Activated CD4-positive, alpha-beta memory T cell treated with anti-CD3 and anti-CD28 coated beads, Interleukin-2, amount 10 ng/mL, durations not matched to agents 7 days and 5 days (primary cell): Measurements from ENCODE around the gene PPP1R12B. TPM values are rescaled to one million over a fixed set of nuclear protein-coding genes. Genes with fewer than 3 reads are reported as not detected.
"Not testable (repeated sequence)": the region's sequence is repeated elsewhere in the genome, so short reads cannot be mapped to it uniquely, and the experiment has no call there.

Source experiments
- CTCF ChIA-PET: fragments of 350-600 bp; sonication (Branson Sonifier 250); formaldehyde crosslinking; loops from one replicate; lab custom pipeline; 2021; ENCODE audit warnings: antibody characterized with exemption, inconsistent platforms; lab: Charles Lee
- POLR2A ChIA-PET: fragments of 350-600 bp; sonication (Branson Sonifier 250); formaldehyde crosslinking; loops from one replicate; lab custom pipeline; 2021; ENCODE audit warnings: antibody characterized with exemption; lab: Charles Lee
- DNase-seq: peaks from one replicate; pipeline ENCODE4 v3.0.0-alpha.2; 2020
- H3K27ac Mint-ChIP-seq: one replicate; pipeline ENCODE4 v1.8.0; 2021; ENCODE audit warnings: mild to moderate bottlenecking, mixed read lengths
- H3K27me3 Mint-ChIP-seq: one replicate; pipeline ENCODE4 v1.8.0; 2021; ENCODE audit warnings: mixed read lengths
- H3K36me3 Mint-ChIP-seq: one replicate; pipeline ENCODE4 v1.8.0; 2021; ENCODE audit warnings: low read depth, mixed read lengths
- H3K4me1 Mint-ChIP-seq: one replicate; pipeline ENCODE4 v1.8.0; 2021; ENCODE audit warnings: mixed read lengths
- H3K4me3 Mint-ChIP-seq: one replicate; pipeline ENCODE4 v1.8.0; 2021; ENCODE audit warnings: mild to moderate bottlenecking, mixed read lengths
- H3K9me3 Mint-ChIP-seq: one replicate; pipeline ENCODE4 v1.8.0; 2021; ENCODE audit warnings: mixed read lengths
- total RNA-seq, 2 experiments: library from RNA; stranded (reverse); gene quantifications; one replicate each; pipeline ENCODE4 v1.2.3, GENCODE V29; 2021

Gene PPP1R12B
- total RNA-seq, 2 experiments from 2014 or later = 16.7 to 20.0 TPM

DNA sequence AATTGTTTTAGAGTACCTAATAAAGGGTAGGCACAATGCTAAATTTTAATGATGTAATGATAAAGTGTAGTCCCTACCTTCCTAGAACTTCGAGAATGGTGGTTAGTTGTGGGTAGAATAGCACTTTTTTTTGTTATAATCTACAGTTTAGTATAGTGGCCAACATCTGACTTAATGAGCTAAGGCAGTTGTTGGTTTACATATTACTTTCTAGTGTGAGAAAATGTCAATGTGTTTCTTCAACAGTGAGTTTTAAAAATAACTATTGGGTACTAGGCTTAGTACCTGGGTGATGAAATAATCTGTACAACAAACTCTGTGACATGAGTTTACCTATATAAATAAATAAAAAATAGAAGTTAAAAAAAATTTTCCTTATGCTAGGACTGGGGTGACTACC is 120.6 kb downstream of the PPP1R12B start:
- CTCF ChIA-PET, H3K4me3 Mint-ChIP-seq, H3K36me3 Mint-ChIP-seq, H3K27me3 Mint-ChIP-seq, DNase-seq, H3K27ac Mint-ChIP-seq, H3K4me1 Mint-ChIP-seq, POLR2A ChIA-PET, H3K9me3 Mint-ChIP-seq: not testable (repeated sequence)

DNA sequence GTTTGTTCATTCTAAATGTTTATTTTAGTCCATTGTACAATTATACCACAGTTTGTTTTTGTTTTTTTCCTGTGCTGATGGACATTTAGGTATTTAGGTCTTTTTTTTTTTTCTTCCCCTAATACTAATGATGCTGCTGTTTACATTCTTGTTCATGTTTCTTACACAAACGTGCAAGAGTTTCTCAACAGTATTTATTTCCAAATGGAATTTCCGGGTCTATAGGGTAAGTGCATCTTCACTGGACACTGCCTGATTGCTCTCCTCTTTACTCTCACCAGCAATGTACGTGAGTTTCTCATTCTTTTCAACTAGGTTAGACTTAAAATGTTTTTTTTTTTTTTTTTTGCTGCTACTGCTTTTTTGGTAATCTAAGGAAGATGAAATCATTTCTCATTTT is 122.7 kb downstream of the PPP1R12B start:
- no peak for DNase-seq
- POLR2A ChIA-PET = no interaction called here
- no peak overlapping the region for H3K27ac Mint-ChIP-seq
- H3K36me3 Mint-ChIP-seq = no peaks in the 10 kb centered on the region
- peaks cover 6% of the 10 kb centered on the region for H3K4me1 Mint-ChIP-seq
- H3K4me3 Mint-ChIP-seq = no peak overlapping the region
- no peaks in the 10 kb centered on the region for H3K27me3 Mint-ChIP-seq
- H3K9me3 Mint-ChIP-seq = no peaks in the 10 kb centered on the region
- CTCF ChIA-PET = no interaction called here

DNA sequence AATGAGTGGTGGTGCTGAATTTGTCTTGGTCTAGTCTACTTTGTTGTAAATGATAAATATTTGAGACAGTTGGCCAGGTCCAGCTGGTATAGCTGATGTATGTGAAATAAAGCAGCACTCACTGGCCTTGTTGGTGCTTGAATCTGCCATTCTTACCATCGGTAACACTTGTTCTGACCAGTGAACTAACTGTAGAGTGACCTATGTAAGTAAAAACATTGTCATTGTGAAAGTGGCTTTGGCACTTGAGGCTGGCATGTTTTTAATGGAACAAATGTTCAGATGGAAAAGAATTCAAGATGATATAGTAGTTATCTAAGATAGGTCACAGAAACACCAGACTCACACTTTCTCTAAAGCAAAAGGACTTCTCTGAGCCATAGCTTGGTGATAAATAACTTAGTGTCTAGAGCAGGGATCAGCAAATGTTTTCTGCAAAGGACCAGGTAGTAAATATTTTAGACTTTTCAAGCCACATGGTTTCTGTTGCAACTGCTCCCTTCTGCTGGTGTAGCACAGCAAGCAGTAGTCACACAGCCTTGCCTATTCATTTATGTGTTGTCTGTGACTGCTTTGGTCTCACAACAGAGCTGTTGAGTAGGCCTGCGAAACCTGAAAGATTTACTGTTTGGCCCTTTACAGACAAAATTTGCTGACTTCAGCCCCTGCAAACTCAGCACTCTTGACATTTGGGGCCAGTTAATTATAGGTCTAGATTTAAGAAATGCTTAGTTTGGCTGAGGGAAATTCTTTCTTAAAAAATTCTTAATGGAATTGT is 124.0 kb downstream of the PPP1R12B start:
- H3K27ac Mint-ChIP-seq, H3K27me3 Mint-ChIP-seq, POLR2A ChIA-PET, H3K9me3 Mint-ChIP-seq, H3K4me3 Mint-ChIP-seq, DNase-seq, H3K4me1 Mint-ChIP-seq, H3K36me3 Mint-ChIP-seq: not testable (repeated sequence)
- CTCF ChIA-PET = interaction anchor here (0.6 to 1.2 kb wide), 2 partner anchors 8 to 1072 kb away, joined by 3 read pairs; no protein-coding TSS in a partner anchor

DNA sequence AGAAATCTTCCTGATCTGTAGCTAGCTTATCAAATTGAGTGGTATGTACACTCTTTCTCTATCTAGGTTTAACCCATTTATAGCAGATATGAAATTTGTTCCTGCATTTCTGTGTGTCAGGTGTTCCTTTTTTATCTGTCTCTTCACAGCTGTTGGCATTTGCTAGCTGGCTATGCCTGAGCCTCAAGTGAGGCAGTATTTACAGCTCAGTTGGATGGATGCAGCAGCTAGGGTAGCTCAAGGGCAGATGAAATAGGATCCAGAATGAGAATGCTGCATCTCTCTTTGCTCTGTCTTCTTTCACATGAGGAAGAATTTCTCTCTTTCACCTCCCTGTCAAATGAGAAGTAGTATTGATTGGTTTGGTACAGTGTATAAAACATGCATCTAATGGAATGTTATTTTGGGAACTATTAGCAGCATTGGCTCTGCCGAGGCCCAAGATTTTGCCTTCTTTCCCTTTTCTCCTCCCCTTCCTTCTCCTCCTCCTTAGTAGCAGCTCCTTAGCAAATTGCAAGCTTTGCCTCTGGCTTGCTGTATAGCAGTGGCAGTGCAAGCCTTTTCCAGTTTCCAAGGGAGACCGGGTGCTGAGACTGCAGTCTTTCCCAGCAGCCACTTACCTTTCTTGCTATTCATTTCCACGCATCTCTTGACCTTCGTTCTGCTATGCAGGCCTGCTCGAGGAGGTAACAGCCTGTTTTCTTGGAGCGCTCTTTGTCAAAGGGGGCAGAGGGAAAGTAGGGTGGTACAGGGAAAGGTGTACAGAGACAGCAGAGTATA is 125.0 kb downstream of the PPP1R12B start:
- H3K27ac Mint-ChIP-seq, H3K4me1 Mint-ChIP-seq, H3K9me3 Mint-ChIP-seq, POLR2A ChIA-PET, H3K36me3 Mint-ChIP-seq, H3K4me3 Mint-ChIP-seq, H3K27me3 Mint-ChIP-seq, DNase-seq: not testable (repeated sequence)
- CTCF ChIA-PET = interaction anchor here (1.2 kb wide), 1 partner anchor 9 kb away, joined by 3 read pairs; no protein-coding TSS in a partner anchor

DNA sequence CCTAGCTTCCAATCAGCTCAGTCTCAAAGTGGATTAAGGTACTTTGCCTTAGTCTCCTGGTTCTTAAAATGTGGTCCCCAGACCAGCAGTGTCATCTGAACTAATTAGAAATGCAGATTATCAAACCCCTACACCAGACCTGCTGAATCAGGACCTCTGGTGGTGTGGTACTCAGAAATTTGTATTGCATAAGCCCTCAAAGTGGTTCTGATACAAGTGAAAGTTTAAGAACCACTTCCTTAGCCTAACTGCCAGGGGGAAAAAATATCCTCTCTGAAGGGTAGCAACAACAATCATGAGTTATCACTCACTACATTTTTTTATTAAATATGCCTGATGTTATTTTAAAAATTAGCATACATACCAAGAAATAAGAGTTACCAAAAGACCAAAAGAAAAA is 131.2 kb downstream of the PPP1R12B start:
- H3K4me3 Mint-ChIP-seq, H3K27ac Mint-ChIP-seq, H3K9me3 Mint-ChIP-seq, CTCF ChIA-PET, H3K36me3 Mint-ChIP-seq, DNase-seq, POLR2A ChIA-PET: not testable (repeated sequence)
- Mint-ChIP-seq H3K27me3 (peaks cover 21% of the 10 kb centered on the region), H3K4me1 (peaks cover 33% of the 10 kb centered on the region)

DNA sequence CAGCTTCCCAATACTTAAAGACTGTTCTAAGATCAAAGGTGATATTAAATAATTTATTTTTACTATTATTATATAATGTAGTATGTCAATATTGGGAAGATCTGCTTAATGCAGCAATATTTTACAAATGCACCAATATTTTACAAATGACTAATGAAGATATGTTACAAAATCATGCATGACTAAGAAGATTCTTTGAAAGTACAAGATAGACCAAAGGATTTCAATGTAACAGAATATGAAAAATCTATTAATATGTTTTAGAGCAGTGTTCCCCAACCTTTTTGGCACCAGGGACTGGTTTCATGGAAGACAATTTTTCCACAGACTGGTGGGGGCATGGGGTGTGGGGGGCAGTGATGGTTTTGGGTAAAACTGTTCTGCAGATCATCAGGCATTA is 132.1 kb downstream of the PPP1R12B start:
- peaks cover 38% of the 10 kb centered on the region for H3K4me1 Mint-ChIP-seq

DNA sequence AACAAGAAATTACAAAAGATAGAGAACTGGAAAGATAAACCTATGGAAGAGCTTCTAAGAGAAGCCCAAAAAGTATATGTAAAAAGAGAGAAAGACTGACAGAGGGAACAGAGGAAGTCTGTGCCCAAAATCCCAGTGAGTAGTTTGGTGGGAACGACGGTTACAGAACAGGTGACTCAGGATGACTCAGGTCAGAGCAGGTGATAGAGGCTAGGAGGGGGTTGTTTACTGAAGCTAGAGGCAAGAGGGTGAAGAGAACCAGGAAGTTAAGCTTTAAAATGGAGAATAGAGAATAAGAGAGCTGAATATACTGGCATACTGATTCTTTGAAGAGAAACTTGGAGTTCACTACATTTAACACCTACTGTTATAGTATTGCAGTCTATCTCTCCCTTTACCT is 134.9 kb downstream of the PPP1R12B start:
- H3K4me1 Mint-ChIP-seq = peaks cover 46% of the 10 kb centered on the region
- CTCF ChIA-PET = interaction anchor here (0.7 kb wide), 1 partner anchor 25 kb away, joined by 3 read pairs; no protein-coding TSS in a partner anchor
- not testable (repeated sequence) for H3K4me3 Mint-ChIP-seq

More for the DNA sequence above, 132.1 kb downstream of the PPP1R12B start:
- CTCF ChIA-PET, H3K36me3 Mint-ChIP-seq, H3K4me3 Mint-ChIP-seq, POLR2A ChIA-PET, H3K27ac Mint-ChIP-seq, H3K9me3 Mint-ChIP-seq, DNase-seq: not testable (repeated sequence)
- H3K27me3 Mint-ChIP-seq = peaks cover 26% of the 10 kb centered on the region

DNA sequence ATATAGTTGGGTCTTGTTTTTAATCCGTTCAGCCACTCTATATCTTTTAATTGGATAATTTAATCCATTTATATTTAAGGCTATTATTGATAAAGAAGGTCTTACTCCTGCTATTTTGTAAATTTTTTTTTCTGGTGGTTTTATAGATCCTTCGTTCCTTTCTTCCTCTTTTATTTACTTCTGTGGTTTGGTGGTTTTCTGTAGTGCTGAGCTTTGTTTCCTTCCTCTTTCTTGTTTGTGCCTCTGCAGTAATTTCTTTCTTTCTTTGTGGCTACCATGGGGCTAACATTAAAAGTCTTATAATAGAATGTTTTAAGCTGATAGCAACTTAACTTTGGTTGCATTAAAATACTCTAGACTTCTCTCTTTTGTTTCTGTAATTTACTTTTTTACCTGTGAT is 135.5 kb downstream of the PPP1R12B start:
- DNase-seq, POLR2A ChIA-PET, H3K4me3 Mint-ChIP-seq, H3K9me3 Mint-ChIP-seq, CTCF ChIA-PET: not testable (repeated sequence)
- Mint-ChIP-seq H3K36me3 (peaks cover 19% of the 10 kb centered on the region), H3K27me3 (peaks cover 27% of the 10 kb centered on the region), H3K27ac (peak overlapping the region; percentile 5), H3K4me1 (peaks cover 49% of the 10 kb centered on the region)

More for the DNA sequence above, 134.9 kb downstream of the PPP1R12B start:
- Mint-ChIP-seq H3K27ac (peak overlapping the region; percentile 25), H3K36me3 (peaks cover 12% of the 10 kb centered on the region), H3K27me3 (peaks cover 27% of the 10 kb centered on the region)
- H3K9me3 Mint-ChIP-seq, DNase-seq, POLR2A ChIA-PET: not testable (repeated sequence)

DNA sequence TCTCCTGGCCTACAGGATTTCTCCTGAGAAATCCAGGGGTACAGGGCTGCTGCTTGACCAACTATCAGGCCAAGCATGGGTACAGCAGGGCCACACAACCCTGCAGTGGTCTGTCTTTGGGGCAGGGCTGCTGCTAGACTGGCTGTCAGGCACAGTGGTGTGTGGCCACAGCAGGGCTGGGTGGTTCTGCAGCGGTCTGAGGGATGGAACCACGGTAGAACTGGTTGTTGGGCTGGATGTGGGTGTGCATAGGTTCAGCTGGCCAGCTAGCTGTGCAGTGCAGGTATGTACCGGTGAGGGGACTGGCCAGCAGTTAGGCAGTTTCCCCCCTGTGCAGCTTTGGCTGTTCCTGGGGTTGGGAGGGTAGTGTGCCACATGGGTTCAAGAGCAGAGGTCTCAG is 136.3 kb downstream of the PPP1R12B start:
- H3K4me1 Mint-ChIP-seq = peaks cover 43% of the 10 kb centered on the region
- H3K36me3 Mint-ChIP-seq = peaks cover 26% of the 10 kb centered on the region
- DNase-seq, H3K9me3 Mint-ChIP-seq, CTCF ChIA-PET, H3K27ac Mint-ChIP-seq, POLR2A ChIA-PET, H3K4me3 Mint-ChIP-seq: not testable (repeated sequence)
- peaks cover 27% of the 10 kb centered on the region for H3K27me3 Mint-ChIP-seq

DNA sequence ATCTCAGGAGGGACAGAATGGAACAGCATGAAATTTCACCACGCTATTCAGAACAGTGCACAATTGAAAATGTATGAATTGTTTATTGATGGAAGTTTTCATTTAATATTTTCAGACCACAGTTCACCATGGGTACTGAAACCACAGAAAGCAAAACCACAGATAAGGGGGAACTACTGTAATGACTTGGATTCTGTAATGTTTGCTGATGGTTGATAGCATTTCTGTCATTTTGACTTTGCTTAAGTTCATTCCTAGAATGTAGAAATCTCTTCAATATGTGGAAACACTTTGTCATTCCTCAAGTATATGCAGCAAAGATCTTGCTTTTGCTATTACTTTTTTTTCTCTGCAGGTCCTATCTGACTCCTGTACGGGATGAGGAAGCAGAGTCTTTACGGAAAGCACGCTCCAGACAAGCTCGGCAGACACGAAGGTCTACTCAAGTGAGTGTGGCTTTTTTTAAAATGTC is 139.7 kb downstream of the PPP1R12B start:
- Mint-ChIP-seq H3K36me3 (peaks cover 34% of the 10 kb centered on the region), H3K4me1 (peaks cover 35% of the 10 kb centered on the region), H3K27me3 (peaks cover 16% of the 10 kb centered on the region)
- DNase-seq, H3K9me3 Mint-ChIP-seq, POLR2A ChIA-PET, CTCF ChIA-PET, H3K4me3 Mint-ChIP-seq, H3K27ac Mint-ChIP-seq: not testable (repeated sequence)

DNA sequence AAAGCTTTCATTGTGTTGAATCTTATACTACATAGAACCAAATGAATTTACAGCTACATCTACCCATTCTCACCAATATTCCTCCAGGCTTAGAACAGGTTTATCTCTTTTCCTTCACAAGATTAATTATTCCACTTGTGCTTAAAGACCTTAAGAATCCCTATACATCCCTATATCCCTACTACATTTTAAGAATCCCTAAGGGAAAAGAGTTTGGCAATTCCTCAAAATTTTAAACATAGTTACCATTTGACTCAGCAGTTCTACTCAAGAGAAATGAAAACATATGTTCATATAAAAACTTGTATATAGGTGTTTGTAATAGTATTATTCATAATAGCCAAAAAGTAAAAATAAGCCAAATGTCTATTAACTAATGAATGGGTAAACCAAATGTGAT is 140.6 kb downstream of the PPP1R12B start:
- H3K4me3 Mint-ChIP-seq, CTCF ChIA-PET, DNase-seq, POLR2A ChIA-PET, H3K27ac Mint-ChIP-seq, H3K9me3 Mint-ChIP-seq: not testable (repeated sequence)
- Mint-ChIP-seq H3K36me3 (peaks cover 34% of the 10 kb centered on the region), H3K4me1 (peaks cover 26% of the 10 kb centered on the region), H3K27me3 (peaks cover 13% of the 10 kb centered on the region)

DNA sequence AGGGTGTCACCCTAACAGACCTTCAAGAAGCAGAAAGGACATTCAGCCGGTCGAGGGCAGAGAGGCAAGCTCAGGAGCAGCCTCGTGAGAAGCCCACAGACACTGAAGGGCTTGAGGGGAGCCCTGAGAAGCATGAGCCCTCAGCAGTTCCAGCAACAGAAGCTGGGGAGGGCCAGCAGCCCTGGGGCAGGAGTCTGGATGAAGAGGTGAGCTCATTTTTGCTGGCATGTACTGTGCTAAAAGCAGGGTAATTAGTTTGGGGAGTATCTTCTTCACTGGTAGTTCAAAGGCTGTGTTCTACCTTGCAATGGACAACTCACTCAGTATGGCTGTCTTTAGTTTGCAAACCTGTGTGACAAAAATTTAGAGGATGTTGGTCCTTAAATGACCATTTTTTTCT is 144.6 kb downstream of the PPP1R12B start:
- Mint-ChIP-seq H3K4me1 (peaks cover 11% of the 10 kb centered on the region), H3K36me3 (peaks cover 36% of the 10 kb centered on the region)
- H3K9me3 Mint-ChIP-seq, H3K4me3 Mint-ChIP-seq, H3K27me3 Mint-ChIP-seq, POLR2A ChIA-PET, CTCF ChIA-PET, DNase-seq, H3K27ac Mint-ChIP-seq: not testable (repeated sequence)

DNA sequence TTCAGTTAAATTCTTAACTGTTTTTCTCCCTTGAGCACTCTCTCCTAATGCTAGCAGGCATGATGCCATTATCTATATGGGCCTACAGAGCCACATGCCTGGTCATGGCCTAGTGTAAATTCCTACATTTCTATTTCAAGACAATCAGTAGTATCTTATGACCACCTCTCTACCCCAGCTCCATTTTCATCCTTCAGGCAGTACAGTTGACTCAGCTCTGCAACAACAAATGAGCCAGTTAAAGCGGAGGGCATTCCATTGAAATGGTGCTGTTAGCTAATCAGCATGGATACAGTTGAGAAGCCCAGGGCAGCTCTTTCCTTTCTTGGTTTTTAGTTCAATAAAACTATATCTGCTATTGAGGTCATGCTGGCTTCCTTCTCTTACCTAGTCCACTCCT is 150.0 kb downstream of the PPP1R12B start:
- CTCF ChIA-PET = no interaction called here

More for the DNA sequence above, 150.0 kb downstream of the PPP1R12B start:
- H3K27ac Mint-ChIP-seq = no peak overlapping the region
- DNase-seq = no peak
- no peaks in the 10 kb centered on the region for H3K27me3 Mint-ChIP-seq
- no peak overlapping the region for H3K4me3 Mint-ChIP-seq
- POLR2A ChIA-PET = no interaction called here
- no peaks in the 10 kb centered on the region for H3K4me1 Mint-ChIP-seq
- no peaks in the 10 kb centered on the region for H3K9me3 Mint-ChIP-seq
- H3K36me3 Mint-ChIP-seq = peaks cover 14% of the 10 kb centered on the region
